Activated naive CD4-positive, alpha-beta T cell treated with anti-CD3 and anti-CD28 coated beads for 36 hours (primary cell): Measurements from ENCODE around the gene BAIAP2. TPM values are rescaled to one million over a fixed set of nuclear protein-coding genes. Genes with fewer than 3 reads are reported as not detected.
A peak's percentile ranks its signal among the peaks of the same experiment; 100 is the strongest.

Experiments used
- CTCF ChIA-PET: fragments of 350-600 bp; sonication (Branson Sonifier 250); formaldehyde crosslinking; loops from one replicate; lab custom pipeline; 2021; ENCODE audit warnings: antibody characterized with exemption; lab: Charles Lee
- DNase-seq: peaks from one replicate; pipeline ENCODE4 v3.0.0-alpha.2; 2020
- H3K27ac Mint-ChIP-seq: one replicate; pipeline ENCODE4 v1.8.0; 2021; ENCODE audit warnings: mild to moderate bottlenecking, mixed read lengths
- H3K27me3 Mint-ChIP-seq: one replicate; pipeline ENCODE4 v1.8.0; 2021; ENCODE audit warnings: low read depth, mixed read lengths
- H3K36me3 Mint-ChIP-seq: one replicate; pipeline ENCODE4 v1.8.0; 2021; ENCODE audit warnings: low read depth, mixed read lengths
- H3K4me1 Mint-ChIP-seq: one replicate; pipeline ENCODE4 v1.8.0; 2021; ENCODE audit warnings: low read depth, mixed read lengths
- H3K4me3 Mint-ChIP-seq: one replicate; pipeline ENCODE4 v1.8.0; 2021; ENCODE audit warnings: mild to moderate bottlenecking, moderate library complexity, mixed read lengths
- H3K9me3 Mint-ChIP-seq: one replicate; pipeline ENCODE4 v1.8.0; 2021; ENCODE audit warnings: mixed read lengths
- intact Hi-C: fragments of 100-400 bp; cut with micrococcal nuclease; formaldehyde crosslinking; loops from one replicate; pipeline ENCODE4 v1.15.1; 2023
- total RNA-seq, 2 experiments: library from RNA; stranded (reverse); gene quantifications; one replicate each; pipeline ENCODE4 v1.2.3, GENCODE V29; 2021

BAIAP2 gene
- total RNA-seq, 2 experiments from 2014 or later: 3.9 to 4.2 TPM

GRCh38 chr17:81090361-81091136 lies 55.6 kb downstream of the BAIAP2 start:
- no peak for DNase-seq

DNA sequence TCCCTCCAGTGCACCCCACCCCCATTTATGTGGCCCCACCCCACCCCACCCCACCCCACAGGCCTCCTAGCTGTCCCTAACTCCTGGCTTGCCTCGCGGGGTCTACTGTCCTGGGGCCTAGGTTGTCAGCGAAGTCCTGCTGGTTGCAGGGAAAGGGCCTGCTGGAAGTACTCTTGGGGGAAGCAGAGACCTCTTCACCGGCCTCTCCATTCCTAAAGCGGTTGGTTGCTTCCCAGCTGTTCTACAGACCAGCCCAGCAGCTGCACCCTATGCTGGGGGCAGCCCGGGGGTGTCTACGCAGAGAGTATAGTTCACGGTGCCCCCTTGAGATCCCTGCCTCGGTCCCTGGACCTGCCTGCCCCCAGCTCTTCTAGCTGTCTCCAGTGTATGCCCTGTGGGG lies 56.2 kb downstream of the BAIAP2 start:
- intact Hi-C loops: loop anchor here (10.0 kb wide), 1 partner anchor 296 kb away; no protein-coding TSS in a partner anchor
- Mint-ChIP-seq H3K9me3 (no peaks in the 10 kb centered on the region), H3K4me3 (no peak overlapping the region), H3K4me1 (peaks cover 21% of the 10 kb centered on the region), H3K27ac (no peak overlapping the region), H3K36me3 (no peaks in the 10 kb centered on the region), H3K27me3 (no peaks in the 10 kb centered on the region)
- CTCF ChIA-PET: interaction anchor here (0.5 to 1.1 kb wide), 2 partner anchors 66 to 463 kb away, joined by 3 read pairs; no protein-coding TSS in a partner anchor
- no peak for DNase-seq

More at GRCh38 chr17:81090361-81091136, 55.6 kb downstream of the BAIAP2 start:
- Mint-ChIP-seq H3K4me1 (peaks cover 15% of the 10 kb centered on the region), H3K36me3 (no peaks in the 10 kb centered on the region), H3K27me3 (no peaks in the 10 kb centered on the region), H3K9me3 (no peaks in the 10 kb centered on the region), H3K4me3 (no peak overlapping the region), H3K27ac (no peak overlapping the region)
- intact Hi-C loops: loop anchor here (10.0 kb wide), 1 partner anchor 296 kb away; no protein-coding TSS in a partner anchor
- CTCF ChIA-PET: interaction anchor here (0.5 kb wide), 1 partner anchor 464 kb away, joined by 3 read pairs; no protein-coding TSS in a partner anchor

DNA sequence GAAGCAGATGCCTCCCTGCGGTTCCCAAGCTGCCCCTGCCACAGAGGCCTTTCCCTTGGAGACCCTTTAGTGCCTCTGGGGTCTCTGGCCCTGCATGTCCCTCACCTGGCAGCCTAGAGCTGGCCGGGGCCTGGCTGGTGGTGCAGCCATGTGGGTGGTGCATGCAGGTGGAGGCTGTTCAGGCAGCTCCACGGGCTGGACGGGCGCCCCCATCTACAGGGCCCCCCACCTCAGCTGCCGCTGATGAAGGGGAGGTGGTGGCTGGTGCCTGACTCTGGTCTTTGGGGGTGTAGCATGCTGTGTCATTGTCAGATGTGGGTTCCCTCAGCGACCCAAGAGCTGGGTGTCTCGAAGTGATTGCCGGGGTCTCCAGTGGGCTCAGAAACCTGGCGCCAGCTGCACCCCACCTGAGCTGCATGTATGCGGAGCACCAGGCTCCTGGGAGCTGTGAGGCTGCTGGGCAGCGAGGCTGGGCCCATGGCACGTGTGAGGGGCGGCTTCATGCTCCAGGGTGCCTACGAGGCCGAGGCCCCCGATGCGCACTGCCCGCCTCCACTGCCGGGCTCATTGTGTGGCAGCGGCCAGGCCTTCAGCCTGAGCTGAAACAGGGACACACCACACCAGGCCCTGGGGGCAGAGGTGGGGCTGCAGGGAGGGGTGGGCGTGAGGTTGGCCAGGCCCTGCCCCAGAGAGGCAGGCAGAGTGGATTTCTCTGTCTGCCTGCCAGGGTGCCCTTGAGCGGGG lies 57.0 kb downstream of the BAIAP2 start:
- Mint-ChIP-seq H3K27ac (no peak overlapping the region), H3K4me3 (no peak overlapping the region), H3K9me3 (no peaks in the 10 kb centered on the region), H3K36me3 (no peaks in the 10 kb centered on the region), H3K4me1 (peaks cover 28% of the 10 kb centered on the region), H3K27me3 (no peaks in the 10 kb centered on the region)
- CTCF ChIA-PET: interaction anchor here (1.1 kb wide), 2 partner anchors 11 to 66 kb away, joined by 3 read pairs; no protein-coding TSS in a partner anchor
- no peak for DNase-seq
- intact Hi-C loops: loop anchor here (10.0 kb wide), 1 partner anchor 297 kb away; no protein-coding TSS in a partner anchor

GRCh38 chr17:81092518-81093095 lies 57.7 kb downstream of the BAIAP2 start:
- Mint-ChIP-seq H3K9me3 (no peaks in the 10 kb centered on the region), H3K4me3 (no peak overlapping the region), H3K4me1 (peaks cover 32% of the 10 kb centered on the region), H3K27me3 (no peaks in the 10 kb centered on the region), H3K36me3 (no peaks in the 10 kb centered on the region), H3K27ac (no peak overlapping the region)
- CTCF ChIA-PET: interaction anchor here (1.1 kb wide), 1 partner anchor 10 kb away, joined by 3 read pairs; no protein-coding TSS in a partner anchor
- intact Hi-C loops: loop anchor here (10.0 kb wide), 1 partner anchor 298 kb away; no protein-coding TSS in a partner anchor
- DNase-seq: no peak

DNA sequence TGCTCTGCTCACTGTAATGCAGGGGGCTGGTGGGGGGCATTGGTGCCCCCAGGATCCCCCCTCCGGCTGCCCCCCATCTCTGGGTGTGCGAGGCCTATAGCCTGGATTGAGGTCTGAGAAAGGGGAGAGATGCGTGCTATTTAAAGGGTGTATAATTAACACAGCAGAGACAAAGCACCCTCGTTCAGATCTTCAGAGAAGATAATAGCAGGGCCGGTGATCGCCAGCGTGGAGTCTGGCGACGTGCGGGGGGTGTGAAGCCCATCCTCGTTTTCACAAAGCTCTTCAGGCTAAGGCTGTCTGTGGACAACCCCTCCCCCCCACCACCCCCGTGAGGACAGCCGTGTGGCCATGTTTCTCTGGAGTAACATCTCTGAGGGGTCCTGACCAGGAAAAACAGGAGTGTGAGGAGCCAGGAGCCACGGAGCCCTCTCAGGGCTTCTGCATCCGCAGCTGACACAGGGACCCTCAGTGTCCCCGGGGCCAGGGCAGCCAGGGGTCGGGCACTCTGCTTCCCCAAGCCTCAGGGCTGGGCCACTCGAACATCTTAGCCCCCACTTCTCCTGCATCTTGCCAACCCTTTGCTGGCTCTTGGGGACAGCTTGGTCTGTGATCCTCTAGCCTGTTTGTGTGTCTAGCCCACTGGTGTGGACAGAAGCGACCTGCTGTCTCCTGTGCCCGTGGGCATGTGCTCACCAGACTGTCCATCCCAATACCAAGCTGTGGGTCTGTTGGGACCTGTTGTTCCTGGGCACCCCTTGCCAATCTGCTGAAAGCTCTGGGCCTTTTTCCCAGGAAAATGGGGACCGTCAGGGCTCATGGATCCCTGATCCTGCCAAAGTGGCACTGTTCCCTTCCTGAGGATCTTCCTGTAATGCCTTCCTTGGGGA lies 58.9 kb downstream of the BAIAP2 start:
- Mint-ChIP-seq H3K4me3 (no peak overlapping the region), H3K9me3 (no peaks in the 10 kb centered on the region), H3K4me1 (peaks cover 30% of the 10 kb centered on the region), H3K36me3 (no peaks in the 10 kb centered on the region), H3K27ac (no peak overlapping the region), H3K27me3 (no peaks in the 10 kb centered on the region)
- DNase-seq: no peak
- CTCF ChIA-PET: interaction anchor here (1.0 to 1.4 kb wide), 2 partner anchors 69 to 71 kb away, joined by 4 to 10 read pairs; no protein-coding TSS in a partner anchor
- intact Hi-C loops: loop anchor here (10.0 kb wide), 1 partner anchor 299 kb away; no protein-coding TSS in a partner anchor

DNA sequence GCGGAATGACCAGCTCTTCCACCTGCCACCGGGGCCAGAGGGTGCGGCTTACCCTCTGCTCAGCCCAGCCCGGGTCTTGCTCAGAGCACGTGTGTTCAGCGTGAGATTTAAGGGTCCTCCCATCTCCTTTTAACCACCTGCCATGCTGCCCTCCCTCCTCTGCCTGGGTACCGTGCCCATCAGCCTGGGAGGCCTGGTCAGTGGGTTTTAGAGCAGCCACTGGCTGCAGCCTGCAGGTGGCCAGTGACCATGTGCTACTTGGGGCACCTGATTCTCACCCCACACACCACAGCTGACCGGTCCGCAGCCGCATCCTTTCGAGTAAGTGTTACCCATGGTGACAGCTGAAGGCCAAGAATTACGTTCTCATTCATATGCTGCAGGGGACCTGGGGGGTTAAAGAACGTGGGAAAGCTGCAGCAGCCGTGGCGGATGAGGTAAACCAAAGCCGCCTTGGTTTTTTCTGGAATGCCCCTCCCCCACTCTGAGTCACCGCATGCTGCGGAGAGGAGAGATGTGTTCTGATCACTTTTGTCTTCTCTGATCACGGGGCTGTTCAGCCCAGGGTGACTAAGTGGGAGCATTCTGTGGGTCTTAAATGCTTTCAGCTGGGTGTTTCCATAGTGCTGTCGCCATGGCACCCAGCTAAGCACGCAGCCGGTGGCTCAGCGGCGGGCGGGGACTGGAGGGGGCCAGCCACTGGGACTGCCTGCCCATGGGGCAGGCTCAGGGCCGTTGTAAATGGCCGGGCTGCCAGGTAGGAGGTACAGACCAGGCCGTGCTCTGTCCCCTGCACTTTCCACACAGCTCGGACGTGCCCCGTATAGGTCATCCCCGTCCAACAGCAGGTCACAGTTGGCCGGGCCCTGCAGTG lies 59.8 kb downstream of the BAIAP2 start:
- H3K27me3 Mint-ChIP-seq: no peaks in the 10 kb centered on the region
- H3K9me3 Mint-ChIP-seq: no peaks in the 10 kb centered on the region
- H3K27ac Mint-ChIP-seq: no peak overlapping the region
- peak; percentile 97 for DNase-seq
- H3K4me3 Mint-ChIP-seq: no peak overlapping the region
- CTCF ChIA-PET: interaction anchor here (1.0 to 1.4 kb wide), 2 partner anchors 69 to 72 kb away, joined by 4 to 10 read pairs; no protein-coding TSS in a partner anchor
- H3K4me1 Mint-ChIP-seq: peaks cover 30% of the 10 kb centered on the region
- H3K36me3 Mint-ChIP-seq: no peaks in the 10 kb centered on the region
- intact Hi-C loops: loop anchor here (1.0 to 10.0 kb wide), 4 partner anchors 59 to 300 kb away; partner anchors contain the start of genes BAIAP2, NDUFAF8 and TEPSIN

DNA sequence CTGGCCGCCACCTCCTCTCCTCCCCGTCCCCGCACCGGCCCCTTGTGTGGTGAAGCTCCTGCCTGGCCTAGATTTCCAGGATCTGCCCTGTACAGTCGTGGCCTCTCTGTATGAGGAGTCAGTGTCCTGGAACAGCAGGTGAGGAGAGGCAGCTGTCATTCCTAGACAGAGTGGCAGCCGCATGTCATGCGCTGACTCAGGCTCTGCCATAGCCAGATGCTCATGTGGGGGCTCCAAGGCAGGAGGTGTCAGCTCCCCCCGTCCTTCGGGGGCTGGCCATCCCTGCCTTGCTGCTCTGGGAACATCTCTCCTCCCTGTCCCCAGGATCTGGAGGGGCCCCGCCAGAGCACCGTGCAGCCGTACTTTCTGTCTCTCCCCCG lies 60.4 kb downstream of the BAIAP2 start:
- intact Hi-C loops: loop anchor here (1.0 to 10.0 kb wide), 4 partner anchors 60 to 301 kb away; partner anchors contain the start of genes BAIAP2, NDUFAF8 and TEPSIN
- peak overlapping the region; percentile 24 for H3K4me3 Mint-ChIP-seq
- CTCF ChIA-PET: interaction anchor here (1.0 to 2.2 kb wide), 3 partner anchors 70 to 72 kb away, joined by 4 to 10 read pairs (median 5); no protein-coding TSS in a partner anchor
- peak; percentile 65 for DNase-seq
- no peaks in the 10 kb centered on the region for H3K9me3 Mint-ChIP-seq
- H3K27ac Mint-ChIP-seq: peak overlapping the region; percentile 53
- H3K36me3 Mint-ChIP-seq: no peaks in the 10 kb centered on the region
- no peaks in the 10 kb centered on the region for H3K27me3 Mint-ChIP-seq
- peaks cover 30% of the 10 kb centered on the region for H3K4me1 Mint-ChIP-seq

DNA sequence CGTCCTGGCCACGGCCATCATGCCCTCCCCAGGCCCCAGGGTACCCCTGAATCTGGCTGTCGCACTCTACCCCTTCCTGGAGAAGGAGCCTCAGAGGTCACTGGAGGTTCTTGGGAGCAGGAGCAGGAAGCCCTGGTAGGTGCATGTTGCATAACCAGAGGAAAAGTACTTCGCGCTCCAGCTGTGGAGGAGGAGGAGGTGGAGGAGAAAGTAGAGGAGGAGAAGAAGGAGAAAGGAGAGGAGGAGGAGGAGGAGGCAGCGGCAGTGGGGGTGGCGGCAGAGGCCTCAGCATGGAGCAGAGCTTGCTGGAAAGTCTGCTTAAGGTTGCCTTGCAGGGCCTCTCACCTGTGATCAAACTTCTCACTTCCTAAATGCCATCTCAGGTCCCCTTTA lies 61.8 kb downstream of the BAIAP2 start:
- intact Hi-C loops: loop anchor here (1.0 to 10.0 kb wide), 2 partner anchors 105 to 302 kb away; partner anchors contain the start of gene CHMP6
- peaks cover 28% of the 10 kb centered on the region for H3K4me1 Mint-ChIP-seq
- no peaks in the 10 kb centered on the region for H3K36me3 Mint-ChIP-seq
- H3K27me3 Mint-ChIP-seq: no peaks in the 10 kb centered on the region
- CTCF ChIA-PET: interaction anchor here (2.2 kb wide), 1 partner anchor 73 kb away, joined by 5 read pairs; no protein-coding TSS in a partner anchor
- no peak overlapping the region for H3K4me3 Mint-ChIP-seq
- H3K9me3 Mint-ChIP-seq: no peaks in the 10 kb centered on the region
- DNase-seq: no peak
- no peak overlapping the region for H3K27ac Mint-ChIP-seq

- DNase-seq: peak; percentile 51
- Mint-ChIP-seq H3K27me3 (no peaks in the 10 kb centered on the region), H3K27ac (no peak overlapping the region)
Observed at GRCh38 chr17:81097134-81097942, 62.4 kb downstream of the BAIAP2 start.

More at GRCh38 chr17:81097134-81097942, 62.4 kb downstream of the BAIAP2 start:
- H3K4me1 Mint-ChIP-seq: peaks cover 28% of the 10 kb centered on the region
- no peaks in the 10 kb centered on the region for H3K9me3 Mint-ChIP-seq
- intact Hi-C loops: loop anchor here (1.0 to 10.0 kb wide), 2 partner anchors 106 to 303 kb away; partner anchors contain the start of gene CHMP6
- CTCF ChIA-PET: interaction anchor here (0.6 to 2.2 kb wide), 4 partner anchors 28 to 996 kb away, joined by 3 to 5 read pairs (median 4); partner anchors contain the start of gene GAA
- H3K4me3 Mint-ChIP-seq: no peak overlapping the region
- H3K36me3 Mint-ChIP-seq: no peaks in the 10 kb centered on the region
